Peyer's patch (tissue), 4 donors: ENCODE data around the gene EMC8. TPM values are rescaled to one million over a fixed set of nuclear protein-coding genes. Genes with fewer than 3 reads are reported as not detected.

Experiments used
- DNase-seq, 3 donors: peaks; one replicate each; pipeline ENCODE4 v3.0.0-alpha.2; 2017 to 2019
- H3K27ac ChIP-seq, 4 donors: fragments of 200-600 bp; sonication (generic); one replicate each; pipeline ENCODE4 v1.5.1; 2016 to 2019
- H3K27me3 ChIP-seq, 2 donors: fragments of 200-600 bp; sonication (generic); one replicate each; pipeline ENCODE4 v1.5.1; 2019
- H3K36me3 ChIP-seq, 3 donors: fragments of 200-600 bp; sonication (generic); one replicate each; pipeline ENCODE4 v1.5.1; 2016 to 2019
- H3K4me1 ChIP-seq, 4 donors: fragments of 200-600 bp; sonication (generic); one replicate each; pipeline ENCODE4 v1.5.1; 2016 to 2019
- H3K4me3 ChIP-seq, 4 donors: fragments of 200-600 bp; sonication (generic); 1 replicate in 3 of 4; 2 replicates in 1 of 4; pipeline ENCODE4 v1.5.1; 2016 to 2019; ENCODE audit warnings: mild to moderate bottlenecking in 1 of 4
- H3K9me3 ChIP-seq, 4 donors: fragments of 200-600 bp; sonication (generic); one replicate each; pipeline ENCODE4 v1.5.1; 2016 to 2019; ENCODE audit warnings: mild to moderate bottlenecking in 1 of 4
- CTCF ChIP-seq, 6 experiments: fragments of 450-650 bp in 4 of 6; fragments of 200-600 bp in 2 of 6; sonication (generic) in 1 of 6; IDR thresholded peaks; one replicate each; pipeline ENCODE4 v1.5.1; 2017 to 2019; ENCODE audit warnings: antibody characterized with exemption in 6 of 6, mild to moderate bottlenecking in 3 of 6, moderate library complexity in 1 of 6
- POLR2A ChIP-seq, 2 donors: fragments of 450-650 bp; IDR thresholded peaks; one replicate each; pipeline ENCODE4 v1.5.1; 2017; ENCODE audit warnings: antibody characterized with exemption in 2 of 2, mild to moderate bottlenecking in 2 of 2, moderate library complexity in 2 of 2
- total RNA-seq, 4 donors: library from RNA; depleted of rRNA; stranded (reverse); fragments of >200 nt; gene quantifications; one replicate each; pipeline ENCODE4 v1.1.0, GENCODE V29; 2016

The EMC8 gene
- total RNA-seq, 4 donors from 2014 or later: 37.2 to 38.9 (median 38.5) TPM

- no peaks in the 10 kb centered on the region for H3K27me3 ChIP-seq
Measured at GRCh38 chr16:85763616-85764015, 35.7 kb downstream of the EMC8 start.

GRCh38 chr16:85762970-85763369 is 36.4 kb downstream of the EMC8 start:
- Histone ChIP-seq H3K4me3 (no peak overlapping the region), H3K36me3 (no peaks in the 10 kb centered on the region), H3K4me1 (peaks cover 0 to 6% (median 0%) of the 10 kb centered on the region in 4 donors), H3K27ac (no peak overlapping the region), H3K27me3 (no peaks in the 10 kb centered on the region), H3K9me3 (no peaks in the 10 kb centered on the region)
- TF ChIP-seq CTCF (IDR thresholded peaks at IDR 0.05) (no peak), POLR2A (IDR thresholded peaks at IDR 0.05) (no peak)
- no peak for DNase-seq

More at GRCh38 chr16:85763616-85764015, 35.7 kb downstream of the EMC8 start:
- Histone ChIP-seq H3K4me1 (peaks cover 0 to 3% (median 0%) of the 10 kb centered on the region in 4 donors), H3K27ac (no peak overlapping the region), H3K4me3 (no peak overlapping the region), H3K9me3 (no peaks in the 10 kb centered on the region), H3K36me3 (no peaks in the 10 kb centered on the region)
- TF ChIP-seq POLR2A (IDR thresholded peaks at IDR 0.05): no peak
- TF ChIP-seq CTCF (IDR thresholded peaks at IDR 0.05): no peak
- no peak for DNase-seq

- H3K27ac ChIP-seq: no peak overlapping the region
- H3K4me3 ChIP-seq: no peak overlapping the region
- peaks cover 0 to 14% (median 0%) of the 10 kb centered on the region in 4 donors for H3K4me1 ChIP-seq
- no peaks in the 10 kb centered on the region for H3K9me3 ChIP-seq
- DNase-seq: no peak
- no peak for TF ChIP-seq CTCF (IDR thresholded peaks at IDR 0.05)
- no peak for TF ChIP-seq POLR2A (IDR thresholded peaks at IDR 0.05)
- no peaks in the 10 kb centered on the region for H3K36me3 ChIP-seq
- H3K27me3 ChIP-seq: no peaks in the 10 kb centered on the region
Measured at GRCh38 chr16:85761861-85762260, 37.5 kb downstream of the EMC8 start.

DNA sequence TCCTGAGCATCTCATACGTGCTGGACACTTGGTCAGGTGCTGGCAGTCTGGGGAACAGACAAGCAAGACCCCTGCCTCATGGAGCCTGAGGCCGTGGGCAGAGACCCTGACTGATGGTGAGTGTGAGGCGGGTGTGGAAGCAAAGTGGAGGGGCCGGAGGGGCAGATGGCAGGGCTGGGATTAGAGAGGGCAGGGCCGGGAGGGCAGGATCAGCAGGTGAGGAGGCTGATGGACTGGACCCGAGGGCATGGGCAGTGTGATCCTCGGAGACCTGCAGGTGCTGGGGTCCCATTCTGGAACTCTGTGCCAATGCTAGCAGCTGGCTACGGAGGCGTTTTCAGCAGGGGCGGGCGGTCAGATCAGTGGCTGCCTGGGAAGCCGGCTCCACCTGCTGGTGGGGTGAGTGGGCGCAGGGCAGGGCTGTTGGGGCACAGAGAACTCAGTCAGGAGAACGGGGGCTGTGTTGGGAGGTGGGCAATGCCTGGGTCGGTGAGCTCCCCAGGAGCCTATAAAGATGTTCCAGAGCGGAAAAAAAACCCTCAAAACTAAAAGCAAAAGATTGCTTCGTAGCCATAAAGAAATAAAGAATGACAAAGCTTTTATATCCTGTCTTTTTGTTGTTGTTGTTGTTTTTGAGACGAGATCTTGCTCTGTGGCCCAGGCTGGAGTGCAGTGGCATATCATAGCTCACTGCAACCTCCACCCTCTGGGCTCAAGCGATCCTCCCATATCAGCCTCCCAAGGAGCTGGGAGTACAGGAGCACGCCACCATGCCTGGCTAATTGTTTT is 39.5 kb downstream of the EMC8 start:
- Histone ChIP-seq H3K9me3 (no peaks in the 10 kb centered on the region), H3K27me3 (no peaks in the 10 kb centered on the region), H3K27ac (peak overlapping the region in 1 of 4 donors; percentile 84), H3K4me1 (peaks cover 0 to 18% (median 4%) of the 10 kb centered on the region in 4 donors), H3K36me3 (no peaks in the 10 kb centered on the region), H3K4me3 (no peak overlapping the region)
- peak; percentile 51 to 64 (median 56) for TF ChIP-seq CTCF (IDR thresholded peaks at IDR 0.05)
- no peak for TF ChIP-seq POLR2A (IDR thresholded peaks at IDR 0.05)
- DNase-seq: peak in 2 of 3 donors; percentile 72 to 82

GRCh38 chr16:85759136-85759535 is 40.2 kb downstream of the EMC8 start:
- Histone ChIP-seq H3K4me1 (peaks cover 0 to 19% (median 7%) of the 10 kb centered on the region in 4 donors), H3K27ac (peak overlapping the region in 1 of 4 donors; percentile 84), H3K9me3 (no peaks in the 10 kb centered on the region), H3K36me3 (no peaks in the 10 kb centered on the region), H3K4me3 (no peak overlapping the region), H3K27me3 (no peaks in the 10 kb centered on the region)
- DNase-seq: peak in 2 of 3 donors; percentile 76 to 81
- TF ChIP-seq CTCF (IDR thresholded peaks at IDR 0.05) (no peak), POLR2A (IDR thresholded peaks at IDR 0.05) (no peak)
